Testis (tissue), 2 donors: ENCODE measurements around the gene SHROOM3.

ENCODE experiments used
- CTCF ChIP-seq, 3 experiments: fragments of 450-650 bp in 2 of 3; fragments of 200-600 bp in 1 of 3; sonication (generic) in 1 of 3; IDR thresholded peaks; one replicate each; pipeline ENCODE4 v1.5.1; 2016 to 2019; ENCODE audit warnings: antibody characterized with exemption in 3 of 3, mild to moderate bottlenecking in 2 of 3, moderate library complexity in 1 of 3
- POLR2A ChIP-seq: fragments of 450-650 bp; IDR thresholded peaks from one replicate; pipeline ENCODE4 v1.6.1; 2017; ENCODE audit warnings: antibody characterized with exemption, mild to moderate bottlenecking, moderate library complexity

GRCh38 chr4:76704133-76704881, 269.3 kb downstream of the SHROOM3 start:
- TF ChIP-seq CTCF (IDR thresholded peaks at IDR 0.05) (no peak), POLR2A (no peak)
